HTERT RPE-1 (cell line): ENCODE measurements around the gene TMEM169.
"Not testable (repeated sequence)": the region's sequence is repeated elsewhere in the genome, so short reads cannot be mapped to it uniquely, and the experiment has no call there.

Experiments used
- in situ Hi-C: fragments of 300-500 bp; cut with MboI; formaldehyde crosslinking; loops from 4 replicates; pipeline ENCODE4 v1.14.3; 2020; ENCODE audit warnings: low sequenced_read_pairs

TMEM169 gene

GRCh38 chr2:216071111-216071851, 10.4 kb upstream of the TMEM169 start:
- in situ Hi-C loops, result no loop called here

- in situ Hi-C loops, result no loop called here
These were observed 9.2 kb upstream of the TMEM169 start for GRCh38 chr2:216072473-216072872.

- in situ Hi-C loops, result no loop called here
These were observed 7.9 kb upstream of the TMEM169 start for GRCh38 chr2:216073773-216074172.

GRCh38 chr2:216074380-216074779, 7.3 kb upstream of the TMEM169 start:
- in situ Hi-C loops, result no loop called here

GRCh38 chr2:216074794-216075193, 6.9 kb upstream of the TMEM169 start:
- in situ Hi-C loops, result no loop called here

GRCh38 chr2:216075510-216076485, 5.9 kb upstream of the TMEM169 start:
- in situ Hi-C loops, result no loop called here

GRCh38 chr2:216078776-216079175, 2.9 kb upstream of the TMEM169 start:
- in situ Hi-C loops, result no loop called here

GRCh38 chr2:216080048-216080447, 1.7 kb upstream of the TMEM169 start:
- in situ Hi-C loops, result not testable (repeated sequence)

GRCh38 chr2:216081012-216081411, 707 bp upstream of the TMEM169 start:
- in situ Hi-C loops, result no loop called here

- in situ Hi-C loops, result no loop called here
These were observed 495 bp downstream of the TMEM169 start for GRCh38 chr2:216082117-216082711.

- in situ Hi-C loops, result no loop called here
These were observed 1.1 kb downstream of the TMEM169 start for GRCh38 chr2:216082805-216083204.

GRCh38 chr2:216083464-216084281, 2.0 kb downstream of the TMEM169 start:
- in situ Hi-C loops, result no loop called here

- in situ Hi-C loops, result no loop called here
These were observed 2.8 kb downstream of the TMEM169 start for GRCh38 chr2:216084547-216084946.

- in situ Hi-C loops, result no loop called here
These were observed 4.6 kb downstream of the TMEM169 start for GRCh38 chr2:216086207-216086893.

GRCh38 chr2:216090369-216090786, 8.7 kb downstream of the TMEM169 start:
- in situ Hi-C loops, result no loop called here

- in situ Hi-C loops, result no loop called here
These were observed 10.9 kb downstream of the TMEM169 start for GRCh38 chr2:216092646-216093045.

GRCh38 chr2:216094701-216095100, 13.0 kb downstream of the TMEM169 start:
- in situ Hi-C loops, result no loop called here

- in situ Hi-C loops, result no loop called here
These were observed 17.0 kb downstream of the TMEM169 start for GRCh38 chr2:216098421-216099334.

- in situ Hi-C loops, result no loop called here
These were observed 19.4 kb downstream of the TMEM169 start for GRCh38 chr2:216101109-216101508.
